GM08714 (cell line): Measurements from ENCODE around the gene TNIP3.
"Not testable (repeated sequence)": the region's sequence is repeated elsewhere in the genome, so short reads cannot be mapped to it uniquely, and the experiment has no call there.

Experiments used
- H3K4me3 ChIP-seq: fragments of 200-500 bp; sonication (Bioruptor generic); 2 replicates; pipeline ENCODE4 v1.5.1; 2014; ENCODE audit warnings: mild to moderate bottlenecking, low read length, inconsistent platforms
- ZNF274 ChIP-seq: IDR thresholded peaks from 2 replicates; pipeline ENCODE4 v1.6.1; 2012; ENCODE audit warnings: mild to moderate bottlenecking, low read depth, low read length

The TNIP3 gene

GRCh38 chr4:121189326-121190215 lies 25.4 kb upstream of the TNIP3 start:
- no peak for TF ChIP-seq ZNF274
- no peak overlapping the region for H3K4me3 ChIP-seq

DNA sequence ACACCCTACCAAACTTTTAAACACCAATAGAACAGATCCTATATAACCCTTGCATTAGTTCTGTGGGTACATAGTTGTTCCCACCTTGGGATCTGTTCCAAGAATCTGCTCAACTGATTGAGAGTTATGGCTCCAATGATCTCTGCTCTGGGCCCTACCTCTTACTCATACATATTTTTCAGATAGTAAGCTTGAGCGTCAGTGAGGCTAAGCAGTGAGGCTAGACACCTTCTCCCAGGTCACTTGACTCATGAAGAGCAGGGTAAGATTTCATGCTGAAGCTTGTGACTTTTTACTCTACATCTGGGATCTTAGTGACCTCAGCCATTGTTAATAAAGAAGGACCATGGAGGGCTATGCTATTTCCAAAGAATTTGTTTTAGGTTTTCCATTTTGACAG lies 23.1 kb upstream of the TNIP3 start:
- no peak for TF ChIP-seq ZNF274
- no peak overlapping the region for H3K4me3 ChIP-seq

GRCh38 chr4:121185960-121186359 lies 21.8 kb upstream of the TNIP3 start:
- H3K4me3 ChIP-seq: no peak overlapping the region
- TF ChIP-seq ZNF274: no peak

GRCh38 chr4:121183989-121184388 lies 19.9 kb upstream of the TNIP3 start:
- H3K4me3 ChIP-seq: no peak overlapping the region
- TF ChIP-seq ZNF274: no peak

GRCh38 chr4:121183361-121183760 lies 19.2 kb upstream of the TNIP3 start:
- no peak overlapping the region for H3K4me3 ChIP-seq
- TF ChIP-seq ZNF274: no peak

DNA sequence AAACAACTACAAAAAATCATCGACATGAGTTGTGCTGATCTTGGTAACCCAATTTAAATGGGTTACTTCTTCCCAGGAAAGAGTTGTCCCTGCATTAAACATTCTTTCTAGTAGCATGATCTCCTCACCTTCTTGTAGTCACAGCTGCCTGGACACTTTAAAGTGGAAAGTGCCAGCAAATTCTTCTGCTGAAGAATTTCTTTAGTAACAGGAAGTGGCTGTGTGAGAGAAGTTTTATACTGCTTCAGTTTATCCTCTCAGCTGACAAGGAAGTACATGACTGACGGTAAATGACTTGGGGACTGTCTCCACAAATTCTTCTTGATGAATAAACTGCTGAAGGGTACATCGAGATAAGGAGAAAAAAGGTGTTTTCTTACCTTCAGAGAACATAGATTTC lies 18.2 kb upstream of the TNIP3 start:
- H3K4me3 ChIP-seq: no peak overlapping the region
- TF ChIP-seq ZNF274: no peak

DNA sequence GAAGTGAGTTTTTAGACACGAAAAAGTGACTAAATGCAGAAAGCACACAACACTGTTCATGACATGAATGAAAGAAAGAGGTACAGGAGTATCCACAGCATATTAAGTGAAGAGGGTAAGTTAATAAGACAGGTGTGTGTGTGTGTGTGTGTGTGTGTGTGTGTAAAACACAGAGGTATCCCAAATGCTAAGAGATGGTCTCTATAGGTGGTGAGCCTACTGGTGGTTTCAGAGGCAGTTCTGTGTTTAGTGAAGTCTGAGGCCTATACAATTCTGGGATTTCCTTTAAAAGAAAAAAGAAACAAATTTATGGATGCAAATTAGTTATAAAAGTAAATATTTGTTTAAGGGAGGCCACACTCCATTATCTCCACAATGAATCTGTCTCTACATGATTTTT lies 17.4 kb upstream of the TNIP3 start:
- no peak for TF ChIP-seq ZNF274
- H3K4me3 ChIP-seq: no peak overlapping the region

GRCh38 chr4:121180558-121180957 lies 16.4 kb upstream of the TNIP3 start:
- no peak for TF ChIP-seq ZNF274
- H3K4me3 ChIP-seq: no peak overlapping the region

DNA sequence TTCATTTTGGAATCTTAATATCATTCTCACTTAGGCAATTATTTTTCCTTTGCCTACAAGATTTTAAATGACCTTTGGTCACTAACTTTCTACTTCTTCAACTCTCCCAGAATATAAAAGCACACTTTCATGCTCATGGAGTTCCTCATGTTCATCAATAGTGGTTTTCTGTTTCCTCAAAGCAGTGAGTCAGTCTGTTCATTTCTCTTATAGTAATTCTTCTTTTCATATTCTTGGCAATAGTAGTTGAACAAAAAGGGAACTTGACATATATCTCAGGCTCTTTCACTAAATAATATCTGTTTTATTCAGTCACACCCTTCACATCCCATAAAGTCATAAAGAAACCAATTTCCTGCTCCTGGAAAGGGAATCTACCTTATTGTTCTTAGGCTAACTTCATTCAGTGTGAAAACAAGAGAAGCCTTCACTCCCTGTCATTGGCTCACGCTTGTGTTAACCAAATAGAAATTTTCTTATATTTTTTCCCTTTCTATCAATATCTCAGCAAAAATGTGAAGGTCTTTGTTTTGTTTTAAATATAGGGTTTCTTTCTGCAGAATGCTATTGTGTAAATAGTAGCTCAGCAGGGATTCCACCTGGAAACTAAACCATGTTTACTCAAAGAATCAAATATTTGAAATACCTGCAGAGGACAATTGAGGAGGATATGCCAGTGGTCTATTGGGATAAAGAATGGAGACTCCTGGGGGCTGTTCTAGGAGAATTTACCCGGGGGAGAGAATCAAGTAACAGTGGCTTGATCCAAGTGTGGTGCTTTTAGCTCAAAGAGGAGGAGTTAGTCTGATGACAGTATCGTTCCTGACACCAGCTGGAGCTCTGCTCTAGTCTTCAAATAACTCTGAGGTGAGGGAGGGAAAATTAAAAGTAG lies 13.4 kb upstream of the TNIP3 start:
- no peak for TF ChIP-seq ZNF274
- H3K4me3 ChIP-seq: no peak overlapping the region

- H3K4me3 ChIP-seq: no peak overlapping the region
Measured at GRCh38 chr4:121176082-121176934, 12.2 kb upstream of the TNIP3 start.

GRCh38 chr4:121171477-121171876 lies 7.4 kb upstream of the TNIP3 start:
- H3K4me3 ChIP-seq: not testable (repeated sequence)

More at GRCh38 chr4:121176082-121176934, 12.2 kb upstream of the TNIP3 start:
- no peak for TF ChIP-seq ZNF274

DNA sequence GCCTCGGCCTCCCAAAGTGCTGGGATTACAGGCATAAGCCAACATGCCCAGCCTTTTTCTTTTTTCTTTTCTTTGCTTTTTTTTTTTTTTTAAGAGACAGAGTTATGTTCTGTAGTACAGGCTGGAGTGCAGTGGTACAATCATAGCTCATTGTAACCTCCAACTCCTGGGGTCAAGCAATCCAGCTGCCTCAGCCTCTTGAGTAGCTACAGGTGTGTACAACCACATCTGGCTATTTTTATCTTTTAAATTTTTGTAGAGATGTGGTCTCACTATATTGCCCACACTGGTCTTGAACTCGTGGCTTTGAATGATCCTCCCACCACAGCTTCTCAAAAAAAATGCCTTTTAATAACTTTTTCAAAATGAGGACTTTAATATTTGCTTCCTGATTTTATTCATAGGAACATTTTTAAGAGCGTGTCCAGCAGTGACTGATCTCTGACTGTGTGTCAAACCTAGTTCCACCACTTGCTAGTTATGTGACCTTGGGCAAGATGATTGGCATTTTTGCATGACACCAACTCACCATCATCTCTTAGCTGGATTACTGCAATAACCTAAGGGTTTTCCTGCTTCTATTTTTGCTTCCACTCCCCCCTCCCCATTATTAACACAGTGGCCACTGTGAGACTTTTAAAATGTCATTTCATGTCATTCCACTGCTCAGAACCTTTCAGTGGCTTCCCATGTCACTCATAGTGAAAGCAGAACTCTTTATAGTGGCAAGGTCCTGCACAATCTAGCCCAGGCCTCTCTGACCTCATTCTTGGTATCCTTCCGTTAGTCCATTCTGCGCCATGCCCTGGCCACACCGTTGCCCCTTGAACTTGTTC lies 4.5 kb upstream of the TNIP3 start:
- TF ChIP-seq ZNF274: no peak
- H3K4me3 ChIP-seq: no peak overlapping the region

- TF ChIP-seq ZNF274: no peak
- no peak overlapping the region for H3K4me3 ChIP-seq
Measured at GRCh38 chr4:121166976-121167375, 2.9 kb upstream of the TNIP3 start.
